ENCODE data around the gene ETV3.
A peak's percentile ranks its signal among the peaks of the same experiment; 100 is the strongest.

The ETV3 gene

GRCh38 chr1:157115851-157116736 is 22.1 kb downstream of the ETV3 start:
- Mint-ChIP-seq H3K9me3 (no peaks in the 10 kb centered on the region), H3K27ac (no peak overlapping the region), H3K4me1 (ENCODE audit: low read depth) (peaks cover 4% of the 10 kb centered on the region), H3K27me3 (peaks cover 8% of the 10 kb centered on the region), H3K36me3 (ENCODE audit: low read depth) (no peaks in the 10 kb centered on the region), H3K4me3 (no peak overlapping the region)

- H3K36me3 Mint-ChIP-seq (ENCODE audit: low read depth): no peaks in the 10 kb centered on the region
- H3K27me3 Mint-ChIP-seq: peaks cover 8% of the 10 kb centered on the region
- H3K27ac Mint-ChIP-seq: no peak overlapping the region
- H3K4me3 Mint-ChIP-seq: no peak overlapping the region
- H3K4me1 Mint-ChIP-seq (ENCODE audit: low read depth): peaks cover 4% of the 10 kb centered on the region
- H3K9me3 Mint-ChIP-seq: no peaks in the 10 kb centered on the region
Measured at GRCh38 chr1:157115429-157115838, 22.8 kb downstream of the ETV3 start.

GRCh38 chr1:157114183-157115121 is 23.7 kb downstream of the ETV3 start:
- H3K9me3 Mint-ChIP-seq: no peaks in the 10 kb centered on the region
- H3K4me3 Mint-ChIP-seq: no peak overlapping the region
- H3K27me3 Mint-ChIP-seq: peaks cover 8% of the 10 kb centered on the region
- no peak overlapping the region for H3K27ac Mint-ChIP-seq
- peaks cover 4% of the 10 kb centered on the region for H3K4me1 Mint-ChIP-seq (ENCODE audit: low read depth)
- H3K36me3 Mint-ChIP-seq (ENCODE audit: low read depth): no peaks in the 10 kb centered on the region

GRCh38 chr1:157113631-157114030 is 24.6 kb downstream of the ETV3 start:
- Mint-ChIP-seq H3K9me3 (no peaks in the 10 kb centered on the region), H3K36me3 (ENCODE audit: low read depth) (no peaks in the 10 kb centered on the region), H3K4me3 (no peak overlapping the region), H3K27me3 (peaks cover 13% of the 10 kb centered on the region), H3K27ac (no peak overlapping the region), H3K4me1 (ENCODE audit: low read depth) (peaks cover 4% of the 10 kb centered on the region)

DNA sequence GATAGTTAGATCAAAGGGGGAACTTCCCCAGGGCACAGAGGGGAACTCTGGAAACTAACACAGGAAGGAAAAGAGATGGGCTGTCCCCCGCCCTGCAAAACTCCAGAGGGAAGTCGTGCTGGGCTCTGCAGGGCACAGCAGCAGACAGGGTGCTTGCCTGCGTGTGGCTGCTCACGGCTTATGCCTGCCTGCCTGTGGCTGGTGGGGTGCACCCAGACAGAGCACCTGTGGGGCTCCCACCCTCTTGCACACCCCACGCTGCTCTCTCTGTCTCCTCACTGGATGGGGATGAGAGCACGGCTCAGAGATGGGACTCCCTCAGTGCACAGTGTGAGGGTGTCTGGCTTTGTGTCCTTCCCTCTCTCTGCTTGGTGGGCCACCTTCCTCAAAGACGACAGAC is 25.1 kb downstream of the ETV3 start:
- Mint-ChIP-seq H3K9me3 (no peaks in the 10 kb centered on the region), H3K4me3 (no peak overlapping the region), H3K4me1 (ENCODE audit: low read depth) (peaks cover 4% of the 10 kb centered on the region), H3K27ac (no peak overlapping the region), H3K36me3 (ENCODE audit: low read depth) (no peaks in the 10 kb centered on the region), H3K27me3 (peaks cover 17% of the 10 kb centered on the region)

DNA sequence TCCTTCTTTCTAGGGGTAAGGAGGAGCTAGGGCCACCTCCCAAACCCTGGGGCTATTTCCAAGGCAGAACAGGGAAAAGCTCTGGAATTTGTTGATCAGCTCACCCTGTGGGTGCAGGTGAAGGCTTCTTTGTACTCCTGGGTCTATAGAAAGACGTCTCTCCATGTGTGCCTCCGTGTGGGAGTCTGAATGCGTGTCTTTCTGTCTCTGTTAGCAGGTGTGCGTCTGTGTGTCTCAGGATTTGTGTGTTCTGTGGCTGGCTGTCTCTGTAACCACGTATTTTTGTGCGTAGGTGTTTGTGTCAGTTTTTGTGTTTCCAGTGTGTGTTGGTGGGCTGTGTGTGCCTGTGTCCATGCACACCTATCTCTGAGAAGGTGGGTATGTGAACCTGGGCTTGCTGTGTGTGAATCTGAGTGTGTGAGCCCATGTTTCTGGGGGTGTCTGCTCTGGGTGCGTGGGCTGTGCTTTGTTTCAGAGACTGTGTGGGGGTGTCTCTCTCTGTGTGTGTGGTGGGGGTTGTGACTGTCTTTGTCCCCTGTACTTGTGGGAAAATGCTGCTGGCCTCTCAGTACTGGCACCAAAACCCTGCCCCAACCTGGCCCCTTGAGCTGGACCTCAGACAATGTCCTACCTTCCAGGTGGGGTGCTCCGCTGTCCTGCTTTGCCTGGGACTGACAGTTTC is 25.9 kb downstream of the ETV3 start:
- Mint-ChIP-seq H3K4me3 (no peak overlapping the region), H3K36me3 (ENCODE audit: low read depth) (no peaks in the 10 kb centered on the region), H3K9me3 (no peaks in the 10 kb centered on the region), H3K27me3 (peaks cover 25% of the 10 kb centered on the region), H3K4me1 (ENCODE audit: low read depth) (no peaks in the 10 kb centered on the region), H3K27ac (peak overlapping the region; percentile 77)

- Mint-ChIP-seq H3K27me3 (peaks cover 32% of the 10 kb centered on the region), H3K4me1 (ENCODE audit: low read depth) (peaks cover 5% of the 10 kb centered on the region), H3K27ac (no peak overlapping the region), H3K9me3 (no peaks in the 10 kb centered on the region), H3K36me3 (ENCODE audit: low read depth) (no peaks in the 10 kb centered on the region), H3K4me3 (no peak overlapping the region)
Measured at GRCh38 chr1:157111396-157112165, 26.6 kb downstream of the ETV3 start.

- Mint-ChIP-seq H3K9me3 (no peaks in the 10 kb centered on the region), H3K4me1 (ENCODE audit: low read depth) (peaks cover 13% of the 10 kb centered on the region), H3K36me3 (ENCODE audit: low read depth) (no peaks in the 10 kb centered on the region), H3K27ac (no peak overlapping the region), H3K27me3 (peaks cover 39% of the 10 kb centered on the region), H3K4me3 (no peak overlapping the region)
Measured at GRCh38 chr1:157110686-157111085, 27.5 kb downstream of the ETV3 start.

GRCh38 chr1:157110003-157110402 is 28.2 kb downstream of the ETV3 start:
- H3K36me3 Mint-ChIP-seq (ENCODE audit: low read depth): no peaks in the 10 kb centered on the region
- no peak overlapping the region for H3K27ac Mint-ChIP-seq
- H3K4me1 Mint-ChIP-seq (ENCODE audit: low read depth): peaks cover 13% of the 10 kb centered on the region
- no peaks in the 10 kb centered on the region for H3K9me3 Mint-ChIP-seq
- peaks cover 43% of the 10 kb centered on the region for H3K27me3 Mint-ChIP-seq
- H3K4me3 Mint-ChIP-seq: no peak overlapping the region

DNA sequence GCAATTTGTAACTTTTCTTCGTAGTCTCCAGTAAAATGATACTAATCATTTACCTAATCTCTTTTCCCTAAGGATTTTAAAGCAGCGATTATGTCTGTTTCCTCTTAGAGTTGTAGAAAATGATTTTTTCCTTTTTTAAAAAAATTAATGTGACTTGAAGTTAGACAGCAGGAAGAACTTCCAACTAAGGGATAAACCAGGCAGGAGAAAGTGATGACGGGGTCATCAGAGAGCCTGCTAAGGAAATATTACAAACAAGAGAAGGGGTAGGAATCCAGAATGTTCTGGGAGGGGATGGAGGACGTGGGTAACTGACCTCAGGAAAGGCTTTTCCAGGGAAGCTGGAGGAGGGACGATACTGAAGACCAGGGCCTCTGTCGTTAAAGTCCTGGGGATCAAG is 29.7 kb downstream of the ETV3 start:
- H3K9me3 Mint-ChIP-seq: no peaks in the 10 kb centered on the region
- H3K4me3 Mint-ChIP-seq: no peak overlapping the region
- no peak overlapping the region for H3K27ac Mint-ChIP-seq
- no peaks in the 10 kb centered on the region for H3K36me3 Mint-ChIP-seq (ENCODE audit: low read depth)
- peaks cover 47% of the 10 kb centered on the region for H3K27me3 Mint-ChIP-seq
- peaks cover 18% of the 10 kb centered on the region for H3K4me1 Mint-ChIP-seq (ENCODE audit: low read depth)

DNA sequence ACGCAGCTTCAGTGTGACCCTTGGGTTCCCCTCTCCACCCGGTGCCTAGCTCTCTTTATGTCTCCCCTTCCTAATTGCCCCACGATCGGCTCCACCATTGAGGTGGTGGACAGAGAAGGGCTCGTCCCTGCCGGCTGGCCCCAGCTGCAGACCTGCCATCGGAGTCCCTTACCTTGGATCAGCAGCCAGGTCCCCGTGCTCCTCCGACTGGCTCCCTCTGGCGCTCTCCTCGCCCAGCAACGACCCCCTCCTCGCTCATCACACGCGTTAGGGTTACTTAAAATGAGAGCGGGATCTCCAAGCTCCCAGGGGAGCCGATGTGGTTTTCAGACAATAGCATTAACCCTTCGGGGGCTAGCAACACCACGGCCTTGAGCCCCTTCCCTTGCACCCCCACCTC is 30.5 kb downstream of the ETV3 start:
- no peaks in the 10 kb centered on the region for H3K36me3 Mint-ChIP-seq (ENCODE audit: low read depth)
- no peaks in the 10 kb centered on the region for H3K9me3 Mint-ChIP-seq
- peaks cover 18% of the 10 kb centered on the region for H3K4me1 Mint-ChIP-seq (ENCODE audit: low read depth)
- H3K27me3 Mint-ChIP-seq: peaks cover 44% of the 10 kb centered on the region
- no peak overlapping the region for H3K4me3 Mint-ChIP-seq
- H3K27ac Mint-ChIP-seq: no peak overlapping the region

DNA sequence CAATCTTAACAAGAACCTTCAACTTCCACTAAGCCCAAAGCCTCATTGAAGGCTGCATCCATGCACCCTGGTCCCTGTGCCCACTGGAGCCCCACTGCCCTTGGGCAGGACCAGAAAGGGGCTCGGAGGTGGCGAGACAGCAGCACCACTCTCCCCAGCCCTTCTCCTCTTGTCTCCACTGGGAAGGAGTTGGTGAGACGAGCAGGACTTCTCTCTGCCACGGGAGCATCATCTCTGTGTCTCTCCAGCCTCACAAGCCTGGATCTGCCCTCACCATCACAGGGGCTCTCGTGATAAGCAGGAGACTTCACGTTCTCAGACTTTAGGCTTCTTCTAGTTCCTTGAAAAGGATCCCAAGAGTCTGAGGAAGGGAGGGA is 31.4 kb downstream of the ETV3 start:
- Mint-ChIP-seq H3K27ac (peak overlapping the region; percentile 71), H3K27me3 (peaks cover 39% of the 10 kb centered on the region), H3K36me3 (ENCODE audit: low read depth) (no peaks in the 10 kb centered on the region), H3K4me3 (no peak overlapping the region), H3K9me3 (no peaks in the 10 kb centered on the region), H3K4me1 (ENCODE audit: low read depth) (peaks cover 18% of the 10 kb centered on the region)

GRCh38 chr1:157105988-157106812 is 32.0 kb downstream of the ETV3 start:
- H3K9me3 Mint-ChIP-seq: no peaks in the 10 kb centered on the region
- peaks cover 18% of the 10 kb centered on the region for H3K4me1 Mint-ChIP-seq (ENCODE audit: low read depth)
- peak overlapping the region; percentile 71 for H3K27ac Mint-ChIP-seq
- H3K27me3 Mint-ChIP-seq: peaks cover 39% of the 10 kb centered on the region
- no peaks in the 10 kb centered on the region for H3K36me3 Mint-ChIP-seq (ENCODE audit: low read depth)
- H3K4me3 Mint-ChIP-seq: no peak overlapping the region

Data from stimulated activated naive CD8-positive, alpha-beta T cell treated with anti-CD3 and anti-CD28 coated beads, Interleukin-15, Interleukin-2, amounts not matched to agents 100 ng/mL and 50 ng/mL, for 24 hours (primary cell).